K562 (cell line): ENCODE data around the gene TMED4. TPM values are rescaled to one million over a fixed set of nuclear protein-coding genes. Genes with fewer than 3 reads are reported as not detected.
A peak's percentile ranks its signal among the peaks of the same experiment; 100 is the strongest.

ENCODE experiments used
- BHLHE40 ChIP-seq: IDR thresholded peaks from 2 replicates; pipeline ENCODE4 v1.6.1; 2011; ENCODE audit warnings: low read length, improper control_type of control experiment
- C11orf30 ChIP-seq: fragments of 450-650 bp; IDR thresholded peaks from 2 replicates; pipeline ENCODE4 v1.6.1; 2016; ENCODE audit warnings: low read depth, mild to moderate bottlenecking
- CBFA2T3 ChIP-seq: fragments of 450-650 bp; IDR thresholded peaks from 2 replicates; pipeline ENCODE4 v1.6.1; 2017
- CXXC5 ChIP-seq: fragments of 250-450 bp; sonication (Bioruptor Pico); IDR thresholded peaks from 2 replicates; pipeline ENCODE4 v1.8.0; 2022; ENCODE audit warnings: inconsistent platforms, mild to moderate bottlenecking, moderate library complexity
- ETS2 ChIP-seq: IDR thresholded peaks from 2 replicates; pipeline ENCODE4 v1.6.1; 2016; ENCODE audit warnings: borderline replicate concordance, missing genetic modification characterization, mild to moderate bottlenecking, moderate library complexity, missing compliant biosample characterization; ENCODE audit not compliant: poor library complexity, severe bottlenecking
- FOXK2 ChIP-seq, 2 experiments: fragments of 450-650 bp; IDR thresholded peaks in 1 of 2; conservative IDR thresholded peaks in 1 of 2; 2 replicates each; pipeline ENCODE4 v1.6.1; 2016; ENCODE audit warnings: low read depth in 2 of 2, mild to moderate bottlenecking in 1 of 2
- HDAC3 ChIP-seq: fragments of 450-650 bp; IDR thresholded peaks from 2 replicates; pipeline ENCODE4 v1.6.1; 2018; ENCODE audit warnings: borderline replicate concordance, mild to moderate bottlenecking, moderate library complexity; ENCODE audit not compliant: partially characterized antibody
- MAFG ChIP-seq: fragments of 450-650 bp; conservative IDR thresholded peaks from 2 replicates; pipeline ENCODE4 v1.6.1; 2016; ENCODE audit warnings: missing genetic modification characterization, missing compliant biosample characterization
- MTA1 ChIP-seq: fragments of 450-650 bp; IDR thresholded peaks from 2 replicates; pipeline ENCODE4 v1.6.1; 2017; ENCODE audit warnings: borderline replicate concordance
- MTA3 ChIP-seq: fragments of 450-650 bp; formaldehyde crosslinking; IDR thresholded peaks from 2 replicates; pipeline ENCODE4 v1.6.1; 2017; ENCODE audit warnings: mild to moderate bottlenecking, borderline replicate concordance
- NEUROD1 ChIP-seq: fragments of 150-350 bp; IDR thresholded peaks from 2 replicates; pipeline ENCODE4 v1.6.1; 2014; ENCODE audit warnings: borderline replicate concordance, low read length, low read depth; ENCODE audit not compliant: partially characterized antibody
- NONO ChIP-seq, 2 experiments: fragments of 200-400 bp in 1 of 2; fragments of 450-650 bp in 1 of 2; formaldehyde crosslinking in 1 of 2; IDR thresholded peaks; 2 replicates each; pipeline ENCODE4 v1.6.1; 2017; ENCODE audit warnings: low read depth in 2 of 2, mild to moderate bottlenecking in 2 of 2, moderate library complexity in 2 of 2, low read length in 1 of 2
- NR3C1 ChIP-seq: sonication (generic); formaldehyde crosslinking; IDR thresholded peaks from 2 replicates; pipeline ENCODE4 v1.8.1; 2022; ENCODE audit warnings: missing genetic modification reagents
- PPARD ChIP-seq: fragments of 250-450 bp; sonication (Bioruptor Pico); IDR thresholded peaks from 2 replicates; pipeline ENCODE4 v1.8.0; 2022; ENCODE audit warnings: inconsistent platforms, mild to moderate bottlenecking, moderate library complexity
- SMAD2 ChIP-seq: fragments of 150-350 bp; IDR thresholded peaks from 2 replicates; pipeline ENCODE4 v1.6.1; 2014; ENCODE audit warnings: low read depth, mild to moderate bottlenecking, low read length
- SMARCA5 ChIP-seq: fragments of 450-650 bp; IDR thresholded peaks from 2 replicates; pipeline ENCODE4 v1.6.1; 2016
- ZKSCAN1 ChIP-seq: fragments of 150-350 bp; IDR thresholded peaks from 2 replicates; pipeline ENCODE4 v1.6.1; 2016; ENCODE audit warnings: low read depth, low read length
- ZNF175 ChIP-seq: fragments of 200-800 bp; sonication (Bioruptor generic); IDR thresholded peaks from 2 replicates; pipeline ENCODE4 v1.6.1; 2016; ENCODE audit warnings: low read depth, mild to moderate bottlenecking, missing genetic modification characterization, missing compliant biosample characterization
- ZNF407 ChIP-seq: fragments of 450-650 bp; IDR thresholded peaks from 2 replicates; pipeline ENCODE4 v1.6.1; 2016; ENCODE audit warnings: low read depth
- ZNF780A ChIP-seq: fragments of 250-450 bp; sonication (Bioruptor Pico); IDR thresholded peaks from 2 replicates; pipeline ENCODE4 v1.5.0; 2021; ENCODE audit warnings: mild to moderate bottlenecking
- polyA plus RNA-seq, 8 experiments: library from polyadenylated mRNA; depleted of rRNA in 4 of 8; stranded (reverse) in 5 of 8; unstranded in 3 of 8; fragments of >200 nt; fragmentation: Nextera tagmentation in 2 of 8; fragmentation: Illumina TruSeq in 1 of 8; extraction: Ambion mirVana in 2 of 8; extraction: Trizol in 1 of 8; gene quantifications; 2 replicates each; pipeline versions ENCODE4 v1.2.1 to v1.2.3, GENCODE V29; 2011 to 2014; ENCODE audit warnings: inconsistent platforms in 1 of 8, missing spikeins in 1 of 8
- total RNA-seq, 7 experiments: library from RNA; depleted of rRNA in 6 of 7; stranded (reverse); fragments of >200 nt in 6 of 7; fragmentation: Illumina TruSeq in 2 of 7; extraction: Trizol in 2 of 7; gene quantifications; 2 replicates each; pipeline versions ENCODE4 v1.2.1 to v1.2.3, GENCODE V29; 2011 to 2021; ENCODE audit warnings: low replicate concordance in 1 of 7

The TMED4 gene
- total and polyA plus RNA-seq, 9 of the 15 experiments (the other 6 are each of a cell fraction or from before 2014, with no cell fraction given) = 20.3 to 64.0 (median 42.1) TPM

- TF ChIP-seq ZNF407 = no peak
- no peak for TF ChIP-seq NR3C1 (CRISPR knock-in tag)
- peak; percentile 74 to 85; a peak in 3 of 4 replicates for TF ChIP-seq NONO (IDR thresholded peaks at IDR 0.05; ENCODE audit: low read depth in 2 of 2, low read length in 1 of 2)
- no peak for TF ChIP-seq SMAD2
- TF ChIP-seq CXXC5 (CRISPR knock-in tag) = peak; percentile 99
- peak; percentile 70 for TF ChIP-seq BHLHE40
- peak; percentile 88 for TF ChIP-seq NEUROD1
- no peak for TF ChIP-seq ETS2 (tag)
- no peak for TF ChIP-seq ZNF780A (CRISPR knock-in tag)
- peak; percentile 81 for TF ChIP-seq C11orf30
- peak; percentile 87 for TF ChIP-seq MTA3
- peak; percentile 89; a peak in 3 of 4 replicates for TF ChIP-seq FOXK2 (conservative IDR thresholded peaks at IDR 0.05 in 1 of 2, IDR thresholded peaks at IDR 0.05 in 1 of 2; ENCODE audit: low read depth in 2 of 2)
- peak; percentile 98 for TF ChIP-seq MTA1
- TF ChIP-seq CBFA2T3 = peak; percentile 43
- no peak for TF ChIP-seq PPARD (CRISPR knock-in tag)
- no peak for TF ChIP-seq MAFG (tag)
- no peak for TF ChIP-seq SMARCA5
- no peak for TF ChIP-seq HDAC3
- TF ChIP-seq ZNF175 (CRISPR knock-in tag) = no peak
- TF ChIP-seq ZKSCAN1 = no peak
These were observed 24.5 kb upstream of the TMED4 start, which contains the start of gene OGDH (continued) for GRCh38 chr7:44606341-44607140.
